IPS DF 4.7 (cell line): Measurements from ENCODE around the gene ZNF608.

ENCODE experiments used
- DNase-seq: peaks from one replicate; pipeline ENCODE4 v3.0.0-alpha.2; 2013; ENCODE audit warnings: low spot score; ENCODE audit errors: extremely low read depth

The ZNF608 gene

GRCh38 chr5:124752854-124753720, 6.6 kb upstream of the ZNF608 start:
- DNase-seq = no peak

GRCh38 chr5:124751031-124751430, 4.6 kb upstream of the ZNF608 start:
- no peak for DNase-seq

GRCh38 chr5:124748687-124749594, 2.5 kb upstream of the ZNF608 start:
- peak; percentile 82 for DNase-seq

- DNase-seq = no peak
Measured at GRCh38 chr5:124747791-124748686, 1.6 kb upstream of the ZNF608 start.

GRCh38 chr5:124746916-124747790, 714 bp upstream of the ZNF608 start:
- peak; percentile 95 for DNase-seq

- no peak for DNase-seq
Measured at GRCh38 chr5:124745007-124745927, 1.2 kb downstream of the ZNF608 start.

GRCh38 chr5:124744170-124744971, 2.1 kb downstream of the ZNF608 start:
- no peak for DNase-seq

- no peak for DNase-seq
Measured at GRCh38 chr5:124743602-124744169, 2.8 kb downstream of the ZNF608 start.

- DNase-seq = no peak
Measured at GRCh38 chr5:124742983-124743601, 3.3 kb downstream of the ZNF608 start.

GRCh38 chr5:124742521-124742920, 3.9 kb downstream of the ZNF608 start:
- no peak for DNase-seq

GRCh38 chr5:124741711-124742496, 4.5 kb downstream of the ZNF608 start:
- DNase-seq = no peak

GRCh38 chr5:124740991-124741583, 5.4 kb downstream of the ZNF608 start:
- DNase-seq = no peak

GRCh38 chr5:124740071-124740470, 6.4 kb downstream of the ZNF608 start:
- no peak for DNase-seq

GRCh38 chr5:124739634-124740025, 6.8 kb downstream of the ZNF608 start:
- DNase-seq = no peak

GRCh38 chr5:124738681-124739633, 7.5 kb downstream of the ZNF608 start:
- DNase-seq = peak; percentile 88
